GM21390 (cell line): ENCODE measurements around the gene PSMD5.

Experiments
- ATAC-seq: cut with Tn5 transposase; IDR thresholded peaks from one replicate; pipeline ENCODE4 v1.9.1; 2021; ENCODE audit not compliant: unreplicated experiment

PSMD5 gene

GRCh38 chr9:120875195-120875565, 32.5 kb upstream of the PSMD5 start:
- no peak for ATAC-seq

DNA sequence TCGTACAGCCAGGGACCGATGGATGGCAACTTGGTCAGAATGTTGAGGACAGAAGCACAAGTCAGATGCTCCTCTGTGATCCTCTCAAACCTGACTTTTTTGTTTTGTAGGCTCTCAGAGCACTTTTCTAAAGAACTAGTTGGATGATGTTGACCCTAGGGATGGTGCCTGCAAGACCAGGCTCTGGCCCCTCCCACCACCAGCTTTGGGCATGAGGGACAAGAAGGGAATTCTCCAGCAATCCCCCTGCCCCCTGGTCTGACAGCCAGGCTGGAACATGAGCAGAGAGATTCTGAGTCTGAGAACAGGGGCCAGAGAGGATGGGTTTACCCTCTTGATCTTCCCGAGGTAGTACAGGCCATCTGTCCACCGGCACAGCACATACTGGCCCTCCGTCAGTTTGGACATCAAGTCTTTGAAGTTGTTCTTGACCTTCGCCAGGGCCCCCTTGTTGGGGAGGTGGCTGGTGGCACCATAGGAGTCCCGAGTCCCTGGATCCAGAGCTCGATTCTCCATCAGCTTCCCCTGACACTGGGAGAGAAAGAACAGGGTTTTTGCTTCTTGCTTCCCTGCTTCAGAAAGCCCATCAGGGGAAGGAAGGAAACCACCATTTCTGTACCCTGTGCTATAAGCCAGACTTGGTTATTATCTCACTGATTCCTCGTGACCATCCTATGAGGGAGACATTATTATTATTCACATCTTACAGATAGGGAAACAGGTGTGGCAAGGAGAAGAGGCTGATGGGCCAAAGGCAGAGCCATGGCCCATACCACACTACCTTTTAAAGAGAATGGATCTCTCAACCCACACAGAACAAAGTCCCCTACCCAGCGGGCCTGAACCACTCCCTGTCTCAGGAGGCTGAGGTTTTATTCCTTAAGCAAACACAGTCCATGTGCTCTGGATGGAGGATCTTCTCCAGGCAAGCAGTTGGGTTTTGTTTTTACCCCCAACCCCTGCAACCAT, 31.8 kb upstream of the PSMD5 start:
- ATAC-seq: no peak

GRCh38 chr9:120873512-120873911, 30.8 kb upstream of the PSMD5 start:
- no peak for ATAC-seq

DNA sequence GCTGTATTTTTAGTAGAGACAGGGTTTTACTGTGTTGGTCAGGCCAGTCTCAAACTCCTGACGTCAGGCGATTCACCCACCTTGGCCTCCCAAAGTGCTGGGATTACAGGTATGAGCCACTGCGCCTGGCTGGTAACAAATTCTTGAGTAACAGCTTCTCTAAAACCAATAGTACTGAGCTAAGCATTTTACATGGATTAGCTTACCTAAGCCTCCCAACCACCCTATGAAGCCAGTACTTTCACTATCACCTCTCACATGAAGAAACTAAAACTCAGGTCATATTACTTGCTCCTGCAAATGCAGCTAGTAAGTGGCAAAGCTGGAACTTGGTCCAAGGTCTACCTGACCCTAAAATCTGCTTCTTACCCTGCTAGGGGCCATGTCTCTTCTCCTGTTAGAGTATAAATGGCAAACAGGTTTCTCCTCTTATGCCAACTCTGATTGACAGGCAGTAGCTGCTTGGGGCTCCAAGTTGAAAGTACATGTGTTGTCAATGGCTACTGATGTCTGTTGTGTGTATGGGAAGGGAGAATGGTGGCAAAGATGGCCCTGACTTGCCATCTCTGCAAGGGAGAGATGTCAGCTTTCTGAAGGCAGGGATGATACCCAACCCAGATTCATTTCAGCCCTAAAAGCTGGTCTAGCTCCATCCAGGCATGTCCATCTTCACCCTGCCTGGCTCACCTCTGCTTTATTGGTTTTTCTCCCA, 30.2 kb upstream of the PSMD5 start:
- ATAC-seq: no peak

GRCh38 chr9:120870206-120870605, 27.5 kb upstream of the PSMD5 start:
- no peak for ATAC-seq

DNA sequence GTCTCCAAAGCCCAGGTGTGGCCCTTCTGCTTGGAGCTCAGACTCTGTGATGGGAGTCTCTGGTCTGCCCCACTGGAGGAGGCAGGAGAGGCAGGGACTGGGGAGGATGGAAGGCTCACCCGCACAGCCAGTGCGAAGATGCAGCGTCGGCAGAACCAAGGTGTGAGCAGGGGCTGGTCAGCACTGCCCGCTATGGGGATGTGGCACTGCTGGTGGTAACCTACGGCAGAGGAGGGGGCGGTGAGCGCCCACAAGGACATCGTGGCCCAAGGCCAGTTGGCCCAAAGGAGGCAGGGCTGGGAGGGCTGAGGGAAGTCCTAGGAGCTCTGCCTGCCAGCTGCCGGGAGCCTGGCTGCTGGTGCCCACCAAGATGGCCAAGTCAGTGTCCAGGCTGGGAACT, 27.0 kb upstream of the PSMD5 start:
- ATAC-seq: no peak

DNA sequence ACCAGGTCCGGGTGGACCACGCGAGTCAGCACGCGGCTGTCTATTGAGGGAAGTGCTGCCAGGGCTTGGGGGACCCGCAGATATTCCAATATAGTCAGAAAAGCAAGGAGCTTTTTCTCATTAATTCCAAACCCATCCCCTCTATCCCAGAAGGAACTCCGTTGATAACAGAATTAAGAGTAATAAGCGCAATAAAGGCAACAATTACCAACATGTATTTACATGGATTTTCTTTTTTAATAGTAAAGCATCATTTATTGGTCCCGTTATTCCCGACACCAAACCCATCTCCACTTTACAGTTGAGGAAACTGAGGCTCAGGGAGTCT, 26.6 kb upstream of the PSMD5 start:
- no peak for ATAC-seq

DNA sequence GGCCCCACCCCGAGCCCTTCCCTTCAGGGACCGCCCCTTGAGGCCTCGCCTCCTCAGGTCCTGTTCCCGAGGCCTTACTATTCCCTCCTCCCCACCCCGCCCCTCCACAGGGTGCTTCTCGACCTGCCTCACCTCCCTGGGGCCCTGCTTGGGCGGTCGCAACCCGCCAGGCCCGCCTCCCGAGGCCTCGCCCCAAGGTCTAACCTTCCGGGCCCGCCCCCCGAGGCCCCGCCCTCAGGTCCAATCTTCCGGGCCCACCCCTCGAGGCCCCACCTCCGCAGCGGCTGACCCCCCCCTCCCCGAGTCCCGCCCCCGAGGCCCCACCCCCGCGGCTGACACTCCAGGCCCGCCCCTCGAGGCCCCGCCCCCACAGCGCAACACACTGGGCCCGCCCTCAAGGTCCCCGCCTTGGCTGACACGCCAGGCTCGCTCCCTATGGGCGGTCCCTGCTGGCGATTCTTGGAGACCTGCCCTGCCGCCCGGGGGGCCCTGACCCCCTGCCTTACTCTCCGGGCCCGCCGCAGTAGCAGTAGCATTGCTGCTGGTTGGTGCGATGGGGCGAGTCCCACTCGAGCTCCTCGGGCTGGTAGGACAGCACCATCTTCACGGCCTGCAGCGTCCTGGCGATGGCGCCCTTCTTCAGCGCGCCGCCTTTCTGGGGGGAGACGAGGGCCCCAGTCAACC, 26.1 kb upstream of the PSMD5 start:
- ATAC-seq: peak; percentile 89

DNA sequence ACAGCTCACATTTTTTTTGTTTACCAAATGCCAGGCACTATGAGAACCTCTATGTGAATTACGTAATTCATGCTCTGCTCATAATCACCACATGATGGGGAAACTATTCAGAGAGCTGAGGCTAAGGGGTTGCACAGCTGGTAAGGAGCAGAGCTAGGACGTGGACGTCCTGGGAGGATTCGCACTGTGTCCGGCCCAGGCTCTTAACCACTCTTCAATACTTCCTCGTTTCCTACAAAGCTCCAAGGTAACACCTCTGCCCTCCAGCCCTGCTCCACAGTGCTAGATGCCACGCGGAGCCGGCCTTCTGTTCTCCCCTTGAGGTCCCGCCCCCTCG, 25.6 kb upstream of the PSMD5 start:
- no peak for ATAC-seq

DNA sequence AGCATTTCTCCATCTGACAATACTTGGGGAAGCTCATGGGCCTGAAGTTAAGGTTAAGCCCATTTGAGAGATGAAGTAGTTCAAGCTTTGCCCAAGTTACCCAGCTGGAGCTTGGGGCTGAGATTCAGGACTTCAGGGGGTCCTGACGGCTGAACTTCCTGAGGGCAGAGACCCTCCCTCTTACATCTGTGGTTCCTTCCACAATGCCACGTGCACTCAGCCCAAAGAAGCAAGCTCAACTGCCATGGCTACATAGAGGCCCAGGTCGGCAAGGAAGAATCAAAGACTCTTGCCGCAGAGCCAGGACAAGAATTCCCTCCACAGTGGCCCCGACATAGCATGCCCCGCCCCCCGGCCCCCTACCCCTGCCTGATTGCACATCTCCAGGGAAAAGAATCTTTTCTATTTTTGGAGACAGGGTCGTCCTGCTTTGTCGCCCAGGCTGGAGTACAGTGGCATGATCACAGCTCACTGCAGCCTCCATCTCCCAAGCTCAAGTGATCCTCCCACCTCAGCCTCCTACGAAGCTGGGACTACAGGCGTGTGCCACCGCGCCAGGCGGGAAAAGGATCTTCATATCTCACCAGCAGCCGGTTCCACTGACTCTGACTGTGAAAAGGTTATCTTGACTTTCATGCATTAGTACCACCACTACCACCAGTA, 25.1 kb upstream of the PSMD5 start:
- ATAC-seq: no peak

DNA sequence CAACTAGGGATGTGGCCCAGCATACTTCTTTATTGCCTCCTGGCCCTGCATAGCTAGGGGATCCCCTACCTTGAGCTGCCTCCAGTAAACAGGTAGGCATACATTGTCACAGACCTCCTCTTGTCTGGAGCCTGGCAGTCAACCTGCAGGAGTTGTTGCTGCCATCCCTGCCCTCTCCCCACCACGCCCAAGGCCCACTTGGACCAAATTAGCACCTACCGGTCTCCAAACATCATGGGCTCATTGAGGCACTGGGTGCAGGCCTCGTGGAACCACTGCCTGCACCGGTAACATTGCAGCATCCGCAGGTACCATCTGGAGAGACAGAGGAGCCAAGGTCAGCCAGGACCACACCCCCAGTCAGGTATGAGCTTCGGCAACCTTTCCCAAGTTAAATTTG, 23.9 kb upstream of the PSMD5 start:
- no peak for ATAC-seq

GRCh38 chr9:120865809-120866208, 23.1 kb upstream of the PSMD5 start:
- no peak for ATAC-seq

DNA sequence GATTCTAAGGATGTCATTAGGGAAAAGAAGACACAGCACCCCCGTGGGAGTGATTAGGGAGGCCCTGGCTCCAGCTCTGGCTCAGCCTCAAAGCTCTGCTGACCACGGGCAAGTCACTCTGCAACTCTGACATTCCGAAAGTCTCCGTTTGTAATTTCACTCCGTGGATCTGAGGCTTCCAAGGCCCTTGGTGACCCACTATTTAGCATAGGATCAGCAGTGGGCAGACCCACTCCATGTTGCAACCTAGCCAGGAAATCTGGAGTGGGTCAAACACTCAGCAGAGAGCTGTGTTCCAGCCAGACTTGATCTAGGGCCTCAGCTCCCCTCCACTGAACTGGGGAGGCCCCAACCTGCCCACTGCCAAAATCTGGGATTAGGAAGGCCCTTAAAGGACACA, 22.5 kb upstream of the PSMD5 start:
- no peak for ATAC-seq

- no peak for ATAC-seq
Measured at GRCh38 chr9:120864719-120865118, 22.0 kb upstream of the PSMD5 start.

GRCh38 chr9:120863833-120864232, 21.1 kb upstream of the PSMD5 start:
- no peak for ATAC-seq

GRCh38 chr9:120862452-120862851, 19.7 kb upstream of the PSMD5 start:
- no peak for ATAC-seq

DNA sequence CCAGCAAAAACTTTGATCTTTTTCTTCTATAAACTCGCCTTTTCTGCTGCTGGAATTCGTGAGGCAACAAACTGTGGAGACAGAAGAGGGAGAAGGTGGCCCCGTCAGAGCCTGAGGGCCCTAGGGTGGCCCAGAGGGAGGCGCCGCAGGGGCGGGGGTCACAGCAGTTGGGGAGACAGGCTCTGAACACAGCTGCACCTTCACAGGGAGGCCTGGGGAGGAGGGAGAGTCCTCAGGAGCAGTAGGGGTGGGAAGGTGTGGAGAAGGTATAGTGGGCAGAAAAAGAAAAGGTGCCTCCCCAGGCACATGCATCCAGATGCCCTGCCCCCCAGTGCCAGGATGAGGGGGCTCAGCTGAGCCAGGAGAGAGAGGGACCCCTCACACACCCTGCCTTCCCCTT, 19.2 kb upstream of the PSMD5 start:
- ATAC-seq: no peak

DNA sequence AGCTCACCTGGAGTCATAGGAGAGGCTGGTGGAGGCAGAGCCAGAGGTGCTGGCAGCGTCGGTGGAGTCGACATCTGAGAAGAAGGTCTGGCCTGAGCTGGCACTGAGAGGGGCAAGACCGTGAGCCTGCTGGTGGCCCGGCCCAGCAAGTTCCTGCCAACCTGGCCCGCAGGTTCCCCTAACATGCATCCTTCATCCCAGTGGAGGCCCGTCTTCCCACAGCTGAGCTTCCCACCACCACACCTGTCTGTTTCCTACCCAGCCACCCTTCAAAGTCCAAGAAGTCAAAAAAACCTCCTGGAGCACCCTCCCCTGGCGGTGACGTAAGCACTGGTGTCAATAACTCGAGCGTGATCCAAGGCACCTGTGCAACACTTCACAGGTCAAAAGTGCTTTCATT, 17.4 kb upstream of the PSMD5 start:
- ATAC-seq: no peak

- ATAC-seq: no peak
Measured at GRCh38 chr9:120859361-120859760, 16.6 kb upstream of the PSMD5 start.

GRCh38 chr9:120857902-120858301, 15.2 kb upstream of the PSMD5 start:
- ATAC-seq: no peak

DNA sequence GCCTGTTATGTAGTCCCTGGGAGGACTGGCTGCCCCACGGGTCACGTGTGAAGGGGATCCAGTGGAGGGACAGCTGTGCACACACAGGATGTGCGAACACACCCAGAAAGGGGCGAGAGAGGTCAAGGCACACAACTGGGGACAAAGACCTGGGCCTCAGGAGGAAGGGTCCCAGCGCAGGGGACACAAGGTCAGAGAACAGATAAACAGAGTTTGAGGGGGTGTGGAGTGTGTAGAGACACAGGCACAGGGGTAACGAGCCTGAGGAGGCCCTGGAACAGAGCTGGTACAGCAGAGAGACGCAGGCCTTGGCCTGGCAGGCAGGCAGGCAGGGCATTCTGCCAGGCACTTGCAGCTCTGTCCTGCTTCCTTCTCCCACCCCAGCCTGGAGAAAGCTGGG, 14.8 kb upstream of the PSMD5 start:
- no peak for ATAC-seq

- ATAC-seq: no peak
Measured at GRCh38 chr9:120856700-120857099, 14.0 kb upstream of the PSMD5 start.
